NB4 (cell line): ENCODE data around the gene TRPV6.

Source experiments
- DNase-seq: peaks from one replicate; pipeline ENCODE4 v3.0.0; 2010; ENCODE audit warnings: low read depth
- H3K4me3 ChIP-seq: one replicate; pipeline ENCODE4 v1.5.1; 2011; ENCODE audit warnings: mild to moderate bottlenecking, low read depth, low read length, moderate library complexity
- MYC ChIP-seq: IDR thresholded peaks from 2 replicates; pipeline ENCODE4 v1.6.1; 2011; ENCODE audit warnings: low read depth, low read length
- POLR2A ChIP-seq: IDR thresholded peaks from 2 replicates; pipeline ENCODE4 v1.6.1; 2011; ENCODE audit warnings: mild to moderate bottlenecking; ENCODE audit not compliant: insufficient read length; ENCODE audit errors: extremely low read depth
- TF ChIP-seq, protein P1 (sequence below): IDR thresholded peaks from 2 replicates; pipeline ENCODE4 v1.6.1; 2011; ENCODE audit warnings: low read depth, low read length
- TF ChIP-seq, protein P2 (sequence below): IDR thresholded peaks from one replicate; pipeline ENCODE4 v1.5.1; 2012; ENCODE audit warnings: low read depth, low read length

TRPV6 gene

DNA sequence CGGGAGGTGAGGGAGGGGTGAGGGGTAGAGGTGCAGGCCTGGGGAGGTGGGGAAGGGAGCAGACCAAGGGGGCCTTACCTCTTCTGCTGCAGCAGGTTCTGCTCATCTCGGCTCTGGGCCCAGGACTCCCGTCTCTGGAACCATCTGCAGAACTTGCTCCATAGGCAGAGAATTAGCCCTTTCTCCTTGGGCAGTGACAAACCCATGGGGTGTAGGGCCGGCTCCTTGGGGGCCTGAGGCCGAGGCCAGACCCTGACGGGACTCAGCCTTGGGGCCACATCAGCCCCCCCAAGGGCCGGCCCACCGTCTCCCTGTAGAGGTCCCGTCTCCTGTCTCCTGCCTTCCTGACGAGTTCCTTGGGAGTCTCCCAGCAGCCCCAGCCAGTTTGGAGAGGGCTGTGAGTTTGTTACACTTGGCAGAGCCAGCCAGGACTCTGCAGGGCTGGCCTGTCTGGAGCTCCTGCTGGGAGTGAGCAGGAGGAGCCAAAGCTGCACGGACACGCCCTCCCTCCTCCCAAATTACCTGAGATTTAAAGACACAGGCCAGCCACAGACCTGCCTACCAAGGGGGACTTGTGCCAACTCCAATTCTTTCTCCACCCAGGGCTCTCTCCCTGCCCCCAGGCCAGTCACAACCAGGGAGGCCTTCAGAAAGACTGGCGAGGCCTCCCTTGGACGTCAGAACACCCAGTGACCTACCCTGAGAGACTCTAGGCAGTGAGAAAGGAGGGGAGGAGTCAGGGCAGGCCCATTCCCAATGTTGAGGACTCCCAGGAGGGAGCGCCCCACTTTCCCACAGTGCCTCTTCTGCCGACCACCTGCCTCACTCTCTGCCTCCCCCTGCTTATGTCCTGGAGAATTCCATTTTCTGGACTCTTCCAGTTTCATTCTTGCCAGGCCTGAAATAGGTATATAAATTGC lies at the start of gene TRPV6:
TRPV6 (minus strand) TSS at position 435 of the 920 bp plus-strand sequence.
- no peak within 1 kb of the TSS for H3K4me3 ChIP-seq
- DNase-seq: no peak
- TF ChIP-seq, protein P1, sequence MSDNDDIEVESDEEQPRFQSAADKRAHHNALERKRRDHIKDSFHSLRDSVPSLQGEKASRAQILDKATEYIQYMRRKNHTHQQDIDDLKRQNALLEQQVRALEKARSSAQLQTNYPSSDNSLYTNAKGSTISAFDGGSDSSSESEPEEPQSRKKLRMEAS: no peak
- TF ChIP-seq, protein P2, sequence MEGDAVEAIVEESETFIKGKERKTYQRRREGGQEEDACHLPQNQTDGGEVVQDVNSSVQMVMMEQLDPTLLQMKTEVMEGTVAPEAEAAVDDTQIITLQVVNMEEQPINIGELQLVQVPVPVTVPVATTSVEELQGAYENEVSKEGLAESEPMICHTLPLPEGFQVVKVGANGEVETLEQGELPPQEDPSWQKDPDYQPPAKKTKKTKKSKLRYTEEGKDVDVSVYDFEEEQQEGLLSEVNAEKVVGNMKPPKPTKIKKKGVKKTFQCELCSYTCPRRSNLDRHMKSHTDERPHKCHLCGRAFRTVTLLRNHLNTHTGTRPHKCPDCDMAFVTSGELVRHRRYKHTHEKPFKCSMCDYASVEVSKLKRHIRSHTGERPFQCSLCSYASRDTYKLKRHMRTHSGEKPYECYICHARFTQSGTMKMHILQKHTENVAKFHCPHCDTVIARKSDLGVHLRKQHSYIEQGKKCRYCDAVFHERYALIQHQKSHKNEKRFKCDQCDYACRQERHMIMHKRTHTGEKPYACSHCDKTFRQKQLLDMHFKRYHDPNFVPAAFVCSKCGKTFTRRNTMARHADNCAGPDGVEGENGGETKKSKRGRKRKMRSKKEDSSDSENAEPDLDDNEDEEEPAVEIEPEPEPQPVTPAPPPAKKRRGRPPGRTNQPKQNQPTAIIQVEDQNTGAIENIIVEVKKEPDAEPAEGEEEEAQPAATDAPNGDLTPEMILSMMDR: no peak
- TF ChIP-seq POLR2A: no peak
- TF ChIP-seq MYC: no peak

DNA sequence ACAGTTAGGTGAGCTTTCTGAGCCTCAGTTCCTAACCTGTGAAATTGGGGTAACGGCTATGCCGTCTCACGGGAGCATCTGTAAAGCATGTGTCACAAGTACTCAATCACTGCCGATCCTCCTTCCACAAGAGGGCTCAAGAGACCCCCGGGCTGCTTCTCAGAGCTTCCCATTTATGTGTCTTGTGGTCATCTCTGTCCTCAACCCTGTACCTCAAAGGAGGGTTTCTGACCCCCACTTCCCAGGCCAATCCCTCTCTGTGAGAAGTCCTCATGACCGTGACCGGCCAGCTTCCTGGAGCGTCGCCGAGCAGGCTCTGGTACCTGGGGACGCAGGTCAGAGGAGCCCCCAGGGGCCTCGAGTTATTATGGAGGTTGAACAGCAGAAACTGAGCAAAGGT lies 48.5 kb upstream of the TRPV6 start:
- no peak for DNase-seq
- TF ChIP-seq POLR2A: no peak
- TF ChIP-seq MYC: no peak
- TF ChIP-seq, protein P2: no peak
- TF ChIP-seq, protein P1: no peak
- no peak overlapping the region for H3K4me3 ChIP-seq

DNA sequence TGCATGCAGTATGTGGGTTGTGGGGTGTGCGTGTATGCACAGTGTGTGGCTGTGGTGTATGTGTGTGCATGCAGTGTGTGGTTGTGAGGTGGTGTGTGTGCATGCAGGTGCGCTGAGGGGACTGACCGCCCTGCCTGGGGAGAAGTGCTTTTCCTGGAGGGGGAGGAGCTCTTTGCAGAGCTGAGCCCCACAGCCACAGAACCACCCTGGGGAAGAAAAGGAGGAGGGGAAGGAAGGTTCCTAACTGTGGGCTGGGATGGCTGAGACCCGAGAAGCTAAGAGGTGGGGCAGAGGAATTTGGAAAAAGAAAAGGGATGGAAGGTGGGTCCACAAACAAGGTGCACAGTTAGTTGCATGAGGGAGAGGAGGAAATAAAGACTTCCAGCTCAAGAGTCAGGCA lies 48.1 kb upstream of the TRPV6 start, which contains the start of gene TRPV5:
TRPV5 (minus strand) TSS at position 123 of the 400 bp plus-strand sequence. CDS start 287 bp downstream, outside the sequence.
- no peak for TF ChIP-seq POLR2A
- TF ChIP-seq, protein P2: no peak
- no peak within 1 kb of the TSS for H3K4me3 ChIP-seq

DNA sequence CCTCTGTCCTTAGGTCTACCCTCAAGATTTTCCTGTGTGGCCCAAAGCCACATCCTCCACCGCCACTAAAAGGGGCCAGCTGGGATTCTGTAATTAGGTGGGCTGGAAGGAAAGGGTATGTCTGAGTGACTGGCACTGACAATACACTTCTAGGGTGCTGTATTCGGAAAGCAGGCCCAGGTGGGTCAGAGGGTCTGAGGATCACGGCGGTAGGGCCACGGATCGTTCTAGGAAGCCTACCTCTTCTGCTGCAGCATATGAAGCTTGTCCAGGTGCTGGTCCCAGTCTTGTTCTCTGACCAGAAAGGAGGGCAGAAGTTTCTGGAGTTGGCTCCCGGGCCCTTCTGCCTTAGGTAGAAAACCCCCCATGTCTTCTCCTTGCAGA lies 47.5 kb upstream of the TRPV6 start:
- TF ChIP-seq, protein P2: no peak
- TF ChIP-seq MYC: no peak
- TF ChIP-seq, protein P1: no peak
- TF ChIP-seq POLR2A: no peak
- no peak overlapping the region for H3K4me3 ChIP-seq
- no peak for DNase-seq

More for the DNA sequence above, 48.1 kb upstream of the TRPV6 start, which contains the start of gene TRPV5:
- DNase-seq: no peak

DNA sequence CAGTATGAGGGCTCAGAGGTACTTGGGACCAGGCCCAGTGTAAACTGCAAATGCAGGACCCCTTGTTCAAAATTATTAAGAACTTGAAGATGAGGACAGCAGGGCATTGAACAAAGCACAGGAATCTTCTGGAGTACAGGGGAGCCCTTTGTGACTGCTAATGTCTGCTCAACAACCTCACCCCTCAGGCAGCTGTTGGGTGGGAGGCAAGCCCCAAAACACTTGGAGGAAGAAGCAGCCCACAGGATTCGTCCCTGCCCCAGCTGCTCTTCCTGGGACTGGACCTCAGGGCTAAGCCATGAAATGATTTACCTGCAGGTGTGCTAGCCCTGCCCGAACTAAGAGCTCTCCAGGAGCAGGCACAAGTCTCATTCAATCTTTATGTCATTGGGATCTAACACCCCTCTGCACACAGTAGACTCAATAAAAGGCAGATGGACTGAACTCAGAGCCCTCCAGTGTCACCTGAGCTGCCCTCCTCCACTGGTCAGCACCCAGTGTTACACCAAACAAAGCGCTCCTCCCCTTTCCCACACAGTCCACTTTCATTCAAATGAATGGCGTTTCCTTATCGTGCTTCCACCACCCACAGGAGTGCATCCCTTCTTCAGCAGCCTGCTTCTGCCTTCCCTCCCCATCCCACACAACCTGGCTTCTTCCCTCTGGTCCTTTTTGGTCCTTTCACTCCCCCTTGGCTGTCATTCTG lies 47.0 kb upstream of the TRPV6 start:
- DNase-seq: no peak
- TF ChIP-seq MYC (no peak), POLR2A (no peak)
- TF ChIP-seq, protein P1: no peak
- TF ChIP-seq, protein P2: no peak
- H3K4me3 ChIP-seq: no peak overlapping the region
